HG02642 (cell line): ENCODE results near the gene ANKRD13B.
"Not testable (repeated sequence)": the region's sequence is repeated elsewhere in the genome, so short reads cannot be mapped to it uniquely, and the experiment has no call there.

Source experiments
- ATAC-seq: cut with Tn5 transposase; IDR thresholded peaks from one replicate; pipeline ENCODE4 v1.9.1; 2021; ENCODE audit warnings: mild to moderate bottlenecking; ENCODE audit not compliant: unreplicated experiment, poor library complexity

The ANKRD13B gene

GRCh38 chr17:29592850-29593551, at the start of gene ANKRD13B:
ANKRD13B (plus strand) TSS chr17:29593132; CDS start chr17:29593622, 490 bp downstream.
- no peak for ATAC-seq

DNA sequence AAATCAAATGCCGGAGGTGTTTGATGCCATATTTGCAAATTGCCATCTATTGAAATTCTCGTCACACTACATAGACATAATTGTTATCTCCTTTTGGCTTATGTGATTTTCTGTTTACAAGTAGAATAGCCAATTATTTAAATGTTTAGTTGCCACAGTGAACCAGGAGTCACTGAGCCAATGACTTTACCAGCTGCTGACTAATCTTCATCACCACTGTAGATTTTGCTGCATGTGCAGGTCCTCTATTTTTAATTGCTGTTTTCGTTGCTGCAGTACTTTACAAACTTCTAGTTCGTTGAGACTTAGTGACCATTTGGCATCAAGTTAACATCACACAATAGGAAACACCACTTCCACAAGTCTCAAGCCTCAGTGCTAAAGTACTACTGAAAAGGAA, 48.9 kb upstream of the ANKRD13B start:
- no peak for ATAC-seq

DNA sequence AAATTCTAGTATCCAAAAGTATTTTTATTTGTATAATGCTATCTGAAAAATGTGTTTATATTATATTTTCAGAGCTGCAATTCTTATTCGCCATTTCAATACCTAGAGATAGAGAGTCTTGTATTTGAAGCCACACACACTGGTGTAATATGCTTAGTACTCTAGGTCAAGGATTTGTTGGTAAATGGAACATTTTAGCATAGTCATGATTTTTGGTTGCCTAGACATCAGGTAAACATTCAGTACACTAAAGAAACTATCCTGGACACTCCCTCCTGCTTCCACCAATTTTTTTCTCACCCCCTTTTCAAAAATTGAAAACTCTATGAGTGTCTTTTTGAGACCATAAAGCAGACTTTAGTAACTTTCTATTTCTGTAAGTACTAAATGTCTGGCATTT, 46.8 kb upstream of the ANKRD13B start:
- ATAC-seq: no peak

DNA sequence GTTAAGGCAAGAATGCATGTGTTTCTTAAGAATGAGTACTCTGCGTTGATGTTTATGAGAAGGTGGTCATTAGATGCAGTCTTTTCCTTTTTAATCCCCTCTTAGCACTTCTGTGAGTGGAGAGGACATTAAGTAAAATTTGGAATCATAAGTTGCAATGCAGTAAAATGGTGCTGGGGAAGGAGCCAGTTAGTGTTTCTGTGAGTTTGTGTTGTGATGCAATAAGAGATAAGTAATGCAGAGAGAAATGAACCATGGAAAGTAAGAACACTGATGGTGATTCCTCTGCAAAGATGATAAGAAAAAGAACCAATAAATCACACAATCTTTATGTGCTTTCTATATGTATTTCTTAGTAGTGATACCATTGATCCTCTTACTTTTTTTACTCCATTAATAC, 46.1 kb upstream of the ANKRD13B start:
- ATAC-seq: no peak

GRCh38 chr17:29549177-29549923, 43.6 kb upstream of the ANKRD13B start:
- no peak for ATAC-seq

- no peak for ATAC-seq
Measured at GRCh38 chr17:29555840-29556239, 37.1 kb upstream of the ANKRD13B start.

- no peak for ATAC-seq
Measured at GRCh38 chr17:29557085-29557738, 35.7 kb upstream of the ANKRD13B start.

- ATAC-seq: no peak
Measured at GRCh38 chr17:29557739-29558116, 35.2 kb upstream of the ANKRD13B start.

DNA sequence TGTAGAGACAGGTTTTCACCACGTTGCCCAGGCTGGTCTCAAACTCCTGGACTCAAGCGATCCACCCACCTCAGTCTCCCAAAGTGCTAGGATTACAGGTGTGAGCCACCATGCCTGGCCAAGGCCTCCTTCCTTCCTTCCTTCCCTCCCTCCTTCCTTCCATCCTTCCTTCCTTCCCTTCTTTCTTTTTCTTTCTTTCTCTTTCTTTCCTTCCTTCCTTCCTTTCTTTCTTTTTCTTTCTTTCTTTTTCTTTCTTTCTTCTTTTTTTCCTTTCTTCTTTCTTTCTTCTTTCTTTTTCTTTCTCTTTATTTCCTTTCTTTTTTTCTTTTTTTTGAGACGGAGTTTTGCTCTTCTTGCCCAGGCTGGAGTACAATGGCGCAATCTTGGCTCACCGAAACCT, 34.8 kb upstream of the ANKRD13B start:
- ATAC-seq: not testable (repeated sequence)

GRCh38 chr17:29559640-29560039, 33.3 kb upstream of the ANKRD13B start:
- no peak for ATAC-seq

DNA sequence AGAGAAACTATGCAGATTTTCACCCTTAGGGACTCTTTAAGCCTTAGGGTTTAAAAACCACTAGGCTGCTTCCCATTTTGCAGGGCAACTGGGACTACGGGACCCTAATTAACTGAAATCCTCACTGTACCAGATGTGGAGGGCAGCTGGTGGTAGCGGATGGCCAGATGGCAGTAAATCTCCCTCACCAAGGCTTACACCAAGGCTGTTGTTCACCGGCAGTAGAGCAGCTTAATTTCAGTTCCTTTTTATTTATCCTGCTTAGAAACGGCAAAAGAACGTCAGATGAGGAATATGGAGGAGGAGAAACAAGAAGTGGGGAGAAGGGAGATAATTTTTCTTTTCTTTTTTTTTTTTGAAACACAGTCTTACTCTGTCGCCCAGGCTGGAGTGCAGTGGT, 32.6 kb upstream of the ANKRD13B start:
- ATAC-seq: no peak

DNA sequence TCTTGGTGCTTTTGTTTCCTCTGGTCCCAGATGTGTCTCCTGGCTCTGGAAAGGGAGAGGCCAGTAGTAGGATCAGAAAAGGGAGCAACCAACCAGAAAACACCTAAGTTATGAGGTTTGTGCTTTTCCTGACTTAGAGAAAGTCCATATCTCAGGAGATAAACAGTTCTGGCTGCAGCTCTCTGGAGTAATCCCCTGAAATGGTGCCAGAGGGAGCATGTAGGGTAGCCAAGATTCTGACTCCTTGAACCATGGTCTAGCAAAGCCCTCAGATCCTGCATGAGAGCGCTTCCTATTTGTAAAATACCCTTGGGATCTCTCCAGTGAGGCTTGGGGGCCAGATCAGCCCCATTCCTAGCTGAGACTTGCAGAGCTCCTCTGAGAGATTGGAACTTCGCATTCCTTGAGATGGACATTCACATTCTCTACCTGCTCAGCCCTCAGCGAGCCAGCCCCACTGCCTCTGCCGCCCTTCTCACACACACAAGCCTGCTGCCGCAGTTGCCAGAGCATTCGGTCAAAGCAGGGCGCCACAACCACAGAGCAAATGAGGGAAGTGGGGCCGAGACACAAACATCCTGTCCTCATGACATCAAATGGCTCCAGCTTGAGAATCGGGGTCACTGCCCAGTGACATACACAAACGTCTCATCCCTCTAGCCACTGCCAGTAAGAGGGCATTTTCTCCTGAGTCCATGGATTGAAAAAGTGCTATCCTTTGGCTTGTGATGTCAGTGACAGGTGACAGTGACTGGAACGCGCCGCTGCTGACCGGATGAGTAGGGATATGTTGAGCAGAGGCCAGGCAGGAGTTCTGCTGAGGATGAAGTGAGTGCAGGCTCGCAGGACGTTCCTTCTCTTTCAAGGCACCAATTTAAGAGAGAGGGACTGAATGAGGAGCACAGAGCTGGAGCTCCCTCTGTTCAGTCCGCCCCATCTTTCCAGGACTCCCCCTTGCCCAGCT, 31.1 kb upstream of the ANKRD13B start:
- ATAC-seq: no peak

DNA sequence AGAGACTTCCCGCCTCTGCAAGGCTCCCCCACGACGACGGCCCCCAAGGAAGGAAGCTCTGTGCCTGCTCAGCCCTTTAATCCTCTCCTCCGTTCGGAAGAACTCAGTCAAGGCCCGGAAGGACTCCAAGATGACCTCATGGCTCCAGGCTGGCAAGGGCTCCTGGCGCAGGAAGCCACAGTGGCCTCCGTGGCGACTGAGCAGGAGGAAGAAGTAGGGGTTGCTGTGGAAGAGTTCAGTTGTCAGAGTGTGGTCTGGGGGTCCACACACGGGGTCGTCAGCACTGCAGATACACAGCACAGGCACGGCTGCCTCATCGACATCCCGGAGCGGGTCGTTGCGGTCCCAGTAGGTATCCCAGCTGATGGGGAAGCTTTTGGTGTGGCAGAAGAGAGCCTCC, 30.3 kb upstream of the ANKRD13B start:
- no peak for ATAC-seq

- ATAC-seq: no peak
Measured at GRCh38 chr17:29563816-29564215, 29.1 kb upstream of the ANKRD13B start.

GRCh38 chr17:29565643-29566472, 27.1 kb upstream of the ANKRD13B start:
- no peak for ATAC-seq

GRCh38 chr17:29566473-29567303, 26.2 kb upstream of the ANKRD13B start, which contains the start of gene ABHD15:
ABHD15 (minus strand) TSS chr17:29567037; CDS start chr17:29566966, 71 bp downstream.
- ATAC-seq: peak; percentile 27

DNA sequence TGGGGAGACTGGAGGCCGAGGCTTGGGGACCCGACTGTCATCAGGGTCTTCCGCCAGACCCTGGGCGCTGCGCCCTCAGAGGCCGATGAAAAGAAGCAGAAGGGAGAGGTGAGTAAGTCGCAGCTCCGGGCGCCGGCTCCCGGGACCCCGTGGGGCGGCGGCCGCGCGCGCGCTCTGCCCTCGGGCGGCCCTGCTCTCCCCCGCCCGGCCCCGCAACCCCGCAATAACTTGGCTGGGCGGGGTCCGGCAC, 25.7 kb upstream of the ANKRD13B start:
- ATAC-seq: peak; percentile 8

DNA sequence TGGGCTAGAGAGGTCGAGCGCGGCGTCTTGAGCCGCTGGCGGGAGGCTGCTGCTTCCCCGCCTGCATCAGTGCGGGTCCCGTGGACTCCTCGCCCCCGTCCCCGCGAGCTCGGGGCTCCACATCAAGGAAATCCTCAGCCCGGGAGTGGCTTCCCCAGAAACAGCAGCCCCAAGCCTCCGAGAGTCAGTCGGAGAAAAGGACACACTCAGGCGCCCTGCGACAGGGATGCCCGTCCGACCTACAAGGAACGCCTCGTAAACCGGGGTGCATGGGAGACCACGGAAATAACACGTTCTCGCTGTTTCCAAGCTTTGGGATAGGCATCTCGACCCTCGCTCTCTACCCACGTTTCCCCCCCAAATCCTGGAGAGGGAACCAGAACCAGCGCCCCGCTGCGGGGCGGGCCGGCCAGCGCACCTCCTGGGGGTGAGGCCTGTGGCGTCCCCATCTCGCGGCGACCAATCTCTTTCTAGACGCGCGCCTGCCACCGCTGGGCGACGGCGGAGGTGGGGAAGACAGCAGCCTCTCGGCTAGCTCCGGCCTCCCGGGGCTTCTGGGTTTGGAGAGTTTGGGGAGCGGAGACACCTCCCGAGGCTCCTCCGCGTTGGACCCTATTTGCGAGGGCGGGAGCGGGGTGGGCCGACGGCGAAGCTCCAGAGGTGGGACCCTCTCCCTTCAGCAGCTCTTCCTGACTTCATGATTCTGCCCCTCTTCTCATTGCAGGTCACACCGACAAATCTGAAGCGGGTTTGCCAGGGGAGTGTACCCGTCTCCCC, 25.2 kb upstream of the ANKRD13B start:
- peak; percentile 47 for ATAC-seq
